NCI-H1436 treated with DMSO at 0.1 percent for 48 hours (cell line): ENCODE results near the gene RAB39B.
"Not testable (repeated sequence)": the region's sequence is repeated elsewhere in the genome, so short reads cannot be mapped to it uniquely, and the experiment has no call there.

Source experiments
- DNase-seq: peaks from one replicate; lab custom pipeline; 2025; lab: John Stamatoyannopoulos, UW

Gene RAB39B

GRCh38 chrX:155263854-155264628, at the start of gene RAB39B:
Gene RAB39B, minus strand, starts transcription at chrX:155264491. Its CDS starts 203 bp downstream, at chrX:155264288.
- peak; percentile 13 for DNase-seq

- DNase-seq, result no peak
Observed at GRCh38 chrX:155313766-155314165, 49.5 kb upstream of the RAB39B start.

- DNase-seq, result no peak
Observed at GRCh38 chrX:155293771-155294170, 29.5 kb upstream of the RAB39B start.

GRCh38 chrX:155279873-155280272, 15.6 kb upstream of the RAB39B start:
- DNase-seq, result no peak

GRCh38 chrX:155270969-155271368, 6.7 kb upstream of the RAB39B start:
- no peak for DNase-seq

GRCh38 chrX:155267995-155268394, 3.7 kb upstream of the RAB39B start:
- not testable (repeated sequence) for DNase-seq

- DNase-seq, result no peak
Observed at GRCh38 chrX:155266439-155266838, 2.1 kb upstream of the RAB39B start.

- no peak for DNase-seq
Observed at GRCh38 chrX:155262970-155263754, 1.1 kb downstream of the RAB39B start.

- DNase-seq, result no peak
Observed at GRCh38 chrX:155259752-155260151, 4.5 kb downstream of the RAB39B start.

- no peak for DNase-seq
Observed at GRCh38 chrX:155251391-155251790, 12.9 kb downstream of the RAB39B start.

- no peak for DNase-seq
Observed at GRCh38 chrX:155247497-155247896, 16.8 kb downstream of the RAB39B start.

- no peak for DNase-seq
Observed at GRCh38 chrX:155246748-155247147, 17.5 kb downstream of the RAB39B start.

GRCh38 chrX:155242300-155242699, 22.0 kb downstream of the RAB39B start:
- no peak for DNase-seq

- no peak for DNase-seq
Observed at GRCh38 chrX:155237719-155238118, 26.6 kb downstream of the RAB39B start.

- DNase-seq, result no peak
Observed at GRCh38 chrX:155235891-155236290, 28.4 kb downstream of the RAB39B start.

- DNase-seq, result no peak
Observed at GRCh38 chrX:155231163-155231562, 33.1 kb downstream of the RAB39B start.

- no peak for DNase-seq
Observed at GRCh38 chrX:155225774-155226173, 38.5 kb downstream of the RAB39B start.

GRCh38 chrX:155223746-155224145, 40.5 kb downstream of the RAB39B start:
- not testable (repeated sequence) for DNase-seq

GRCh38 chrX:155221351-155221750, 42.9 kb downstream of the RAB39B start:
- DNase-seq, result no peak

GRCh38 chrX:155218777-155219176, 45.5 kb downstream of the RAB39B start:
- no peak for DNase-seq

- no peak for DNase-seq
Observed at GRCh38 chrX:155216940-155217440, 47.3 kb downstream of the RAB39B start.

GRCh38 chrX:155216179-155216939, 47.9 kb downstream of the RAB39B start, which contains the start of gene VBP1:
Gene VBP1, plus strand, starts transcription at chrX:155216460. Its CDS starts 23 bp downstream, at chrX:155216483.
- peak; percentile 94 for DNase-seq
